GM20000 (cell line): ENCODE measurements around the gene MDP1.
"Not testable (repeated sequence)": the region's sequence is repeated elsewhere in the genome, so short reads cannot be mapped to it uniquely, and the experiment has no call there.

Source experiments
- DNase-seq: peaks from one replicate; pipeline ENCODE4 v3.0.0; 2012; ENCODE audit warnings: low spot score
- TF ChIP-seq, protein P1 (sequence below): IDR thresholded peaks from 2 replicates; pipeline ENCODE4 v1.5.1; 2012; ENCODE audit warnings: mild to moderate bottlenecking, control low read depth; ENCODE audit errors: extremely low read depth, missing control alignments

MDP1 gene

DNA sequence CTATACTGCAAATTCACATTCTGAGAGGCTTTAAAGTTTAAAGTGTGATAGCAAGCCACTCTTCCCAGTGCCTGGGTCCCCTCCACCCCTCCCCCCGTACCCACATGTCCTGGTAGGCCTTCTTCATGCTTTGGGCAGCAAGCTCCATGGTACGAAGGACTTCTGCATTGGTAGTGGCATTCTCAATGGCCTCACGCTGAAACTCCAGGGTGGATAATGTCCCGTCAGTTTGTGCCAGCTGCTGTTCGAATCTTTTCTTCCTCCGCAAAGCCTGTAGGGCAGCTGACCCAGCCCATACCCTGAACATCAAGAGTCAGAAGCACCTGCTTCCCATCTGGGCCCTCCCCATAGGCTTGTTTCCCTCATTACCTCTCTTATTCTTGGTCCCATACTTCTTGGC is 4.6 kb downstream of the MDP1 start:
- no peak for DNase-seq
- TF ChIP-seq, protein P1, sequence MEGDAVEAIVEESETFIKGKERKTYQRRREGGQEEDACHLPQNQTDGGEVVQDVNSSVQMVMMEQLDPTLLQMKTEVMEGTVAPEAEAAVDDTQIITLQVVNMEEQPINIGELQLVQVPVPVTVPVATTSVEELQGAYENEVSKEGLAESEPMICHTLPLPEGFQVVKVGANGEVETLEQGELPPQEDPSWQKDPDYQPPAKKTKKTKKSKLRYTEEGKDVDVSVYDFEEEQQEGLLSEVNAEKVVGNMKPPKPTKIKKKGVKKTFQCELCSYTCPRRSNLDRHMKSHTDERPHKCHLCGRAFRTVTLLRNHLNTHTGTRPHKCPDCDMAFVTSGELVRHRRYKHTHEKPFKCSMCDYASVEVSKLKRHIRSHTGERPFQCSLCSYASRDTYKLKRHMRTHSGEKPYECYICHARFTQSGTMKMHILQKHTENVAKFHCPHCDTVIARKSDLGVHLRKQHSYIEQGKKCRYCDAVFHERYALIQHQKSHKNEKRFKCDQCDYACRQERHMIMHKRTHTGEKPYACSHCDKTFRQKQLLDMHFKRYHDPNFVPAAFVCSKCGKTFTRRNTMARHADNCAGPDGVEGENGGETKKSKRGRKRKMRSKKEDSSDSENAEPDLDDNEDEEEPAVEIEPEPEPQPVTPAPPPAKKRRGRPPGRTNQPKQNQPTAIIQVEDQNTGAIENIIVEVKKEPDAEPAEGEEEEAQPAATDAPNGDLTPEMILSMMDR = no peak

DNA sequence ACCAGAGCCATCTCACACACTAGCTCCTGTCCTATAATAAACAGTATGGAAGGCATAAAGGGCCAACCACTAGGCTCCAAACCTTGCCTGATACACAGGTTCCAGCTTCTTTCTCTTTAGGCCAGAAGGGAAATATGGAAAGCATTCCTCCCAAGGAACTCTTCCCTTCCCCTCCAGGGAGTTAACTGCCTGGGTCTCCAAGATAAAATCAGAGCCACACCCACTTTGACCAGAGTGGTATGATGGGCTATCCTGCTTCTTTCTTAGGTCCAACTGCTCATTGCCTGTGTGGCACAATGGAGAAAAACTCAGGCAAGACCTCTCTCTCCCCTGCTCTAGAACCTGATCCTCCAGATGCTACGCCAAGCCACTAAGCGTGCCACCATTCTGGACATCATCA is 8.2 kb downstream of the MDP1 start:
- no peak for DNase-seq
- TF ChIP-seq, protein P1 = no peak

DNA sequence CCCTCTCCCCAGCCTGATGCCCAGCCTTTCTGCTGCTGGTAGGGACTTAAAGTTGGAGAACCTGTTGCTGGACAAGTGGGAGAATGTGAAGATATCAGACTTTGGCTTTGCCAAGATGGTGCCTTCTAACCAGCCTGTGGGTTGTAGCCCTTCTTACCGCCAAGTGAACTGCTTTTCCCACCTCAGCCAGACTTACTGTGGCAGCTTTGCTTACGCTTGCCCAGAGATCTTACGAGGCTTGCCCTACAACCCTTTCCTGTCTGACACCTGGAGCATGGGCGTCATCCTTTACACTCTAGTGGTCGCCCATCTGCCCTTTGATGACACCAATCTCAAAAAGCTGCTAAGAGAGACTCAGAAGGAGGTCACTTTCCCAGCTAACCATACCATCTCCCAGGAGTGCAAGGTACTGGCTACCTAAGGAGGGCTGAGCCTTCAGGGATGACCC is 8.7 kb downstream of the MDP1 start:
- TF ChIP-seq, protein P1 = no peak
- DNase-seq = no peak

GRCh38 chr14:24206260-24207103 is 9.4 kb downstream of the MDP1 start:
- TF ChIP-seq, protein P1 = no peak
- no peak for DNase-seq

GRCh38 chr14:24204163-24205146 is 11.4 kb downstream of the MDP1 start:
- TF ChIP-seq, protein P1 = no peak
- DNase-seq = no peak

DNA sequence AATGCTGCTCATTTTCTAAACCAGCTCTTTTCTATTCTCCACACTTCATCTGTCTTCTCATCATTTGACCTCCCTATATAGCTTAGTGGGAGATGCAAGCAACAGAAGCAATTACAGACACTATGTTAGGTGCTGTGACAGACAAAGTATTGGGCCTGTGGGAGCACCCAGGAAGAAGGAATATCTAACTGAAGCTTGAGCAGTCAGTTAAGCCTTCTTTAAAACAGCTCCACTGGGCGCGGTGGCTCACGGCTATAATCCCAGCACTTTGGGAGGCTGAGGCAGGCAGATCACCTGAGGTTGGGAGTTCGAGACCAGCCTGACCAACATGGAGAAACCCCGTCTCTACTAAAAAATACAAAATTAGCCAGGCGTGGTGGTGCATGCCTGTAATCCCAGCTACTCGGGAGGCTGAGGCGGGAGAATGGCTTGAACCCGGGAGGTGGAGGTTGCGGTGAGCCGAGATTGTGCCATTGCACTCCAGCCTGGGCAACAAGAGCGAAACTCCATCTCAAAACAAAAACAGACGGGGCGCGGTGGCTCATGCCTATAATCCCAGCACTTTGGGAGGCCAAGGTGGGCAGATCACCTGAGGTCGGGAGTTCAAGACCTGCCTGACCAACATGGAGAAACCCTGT is 12.5 kb downstream of the MDP1 start:
- DNase-seq = not testable (repeated sequence)

GRCh38 chr14:24202538-24202937 is 13.3 kb downstream of the MDP1 start:
- not testable (repeated sequence) for DNase-seq
